Renal pelvis (tissue), 4 donors: ENCODE results near the gene DEAF1. TPM values are rescaled to one million over a fixed set of nuclear protein-coding genes. Genes with fewer than 3 reads are reported as not detected.

Experiments used
- DNase-seq: peaks from one replicate; pipeline ENCODE4 v3.0.0-alpha.2; 2013
- polyA plus RNA-seq, 3 donors: library from polyadenylated mRNA; unstranded; fragments of 120-200 nt; gene quantifications; one replicate each; pipeline ENCODE4 v1.2.1, GENCODE V29; 2013; ENCODE audit not compliant: insufficient read length in 3 of 3

DEAF1 gene
- polyA plus RNA-seq, 3 donors, result 55.3 to 61.9 (median 55.6) TPM

- no peak for DNase-seq
Measured at GRCh38 chr11:626475-627307, 68.3 kb downstream of the DEAF1 start, which contains the start of gene SCT. SCT (minus strand) TSS chr11:627181; CDS start chr11:627143, 38 bp downstream.

GRCh38 chr11:625636-626268 is 69.3 kb downstream of the DEAF1 start:
- no peak for DNase-seq

- no peak for DNase-seq
Measured at GRCh38 chr11:624705-625635, 70.1 kb downstream of the DEAF1 start, which contains the start of gene CDHR5. CDHR5 (minus strand) TSS chr11:624955; CDS start chr11:624902, 53 bp downstream.

GRCh38 chr11:623999-624704 is 70.9 kb downstream of the DEAF1 start:
- no peak for DNase-seq

DNA sequence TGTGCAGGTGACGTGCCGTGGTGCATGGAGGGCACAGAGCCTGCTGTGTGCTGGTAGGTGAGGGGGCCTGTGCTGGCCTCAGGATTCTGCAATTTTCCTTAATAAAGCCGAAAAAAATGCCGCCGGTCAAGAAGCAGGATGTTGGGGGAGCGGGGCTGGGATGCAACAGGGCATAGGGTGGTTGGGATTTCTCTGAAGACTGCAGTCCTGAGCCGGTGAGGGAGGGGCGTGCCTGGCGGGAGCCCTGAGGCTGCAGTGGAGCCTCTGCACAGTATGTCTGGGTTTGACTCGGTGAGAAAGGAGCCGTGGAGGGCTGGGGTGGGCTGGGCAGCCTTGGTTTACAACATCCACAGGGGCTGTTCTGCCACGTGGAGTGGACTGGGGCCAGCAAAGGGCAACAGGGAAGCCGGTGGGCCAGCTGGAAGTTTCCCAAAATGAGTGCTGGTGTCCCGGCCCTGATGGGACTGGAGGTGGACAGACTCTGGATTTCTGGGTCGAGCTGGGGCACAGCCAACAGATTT is 71.6 kb downstream of the DEAF1 start:
- no peak for DNase-seq

GRCh38 chr11:621838-622237 is 73.2 kb downstream of the DEAF1 start:
- DNase-seq, result no peak

DNA sequence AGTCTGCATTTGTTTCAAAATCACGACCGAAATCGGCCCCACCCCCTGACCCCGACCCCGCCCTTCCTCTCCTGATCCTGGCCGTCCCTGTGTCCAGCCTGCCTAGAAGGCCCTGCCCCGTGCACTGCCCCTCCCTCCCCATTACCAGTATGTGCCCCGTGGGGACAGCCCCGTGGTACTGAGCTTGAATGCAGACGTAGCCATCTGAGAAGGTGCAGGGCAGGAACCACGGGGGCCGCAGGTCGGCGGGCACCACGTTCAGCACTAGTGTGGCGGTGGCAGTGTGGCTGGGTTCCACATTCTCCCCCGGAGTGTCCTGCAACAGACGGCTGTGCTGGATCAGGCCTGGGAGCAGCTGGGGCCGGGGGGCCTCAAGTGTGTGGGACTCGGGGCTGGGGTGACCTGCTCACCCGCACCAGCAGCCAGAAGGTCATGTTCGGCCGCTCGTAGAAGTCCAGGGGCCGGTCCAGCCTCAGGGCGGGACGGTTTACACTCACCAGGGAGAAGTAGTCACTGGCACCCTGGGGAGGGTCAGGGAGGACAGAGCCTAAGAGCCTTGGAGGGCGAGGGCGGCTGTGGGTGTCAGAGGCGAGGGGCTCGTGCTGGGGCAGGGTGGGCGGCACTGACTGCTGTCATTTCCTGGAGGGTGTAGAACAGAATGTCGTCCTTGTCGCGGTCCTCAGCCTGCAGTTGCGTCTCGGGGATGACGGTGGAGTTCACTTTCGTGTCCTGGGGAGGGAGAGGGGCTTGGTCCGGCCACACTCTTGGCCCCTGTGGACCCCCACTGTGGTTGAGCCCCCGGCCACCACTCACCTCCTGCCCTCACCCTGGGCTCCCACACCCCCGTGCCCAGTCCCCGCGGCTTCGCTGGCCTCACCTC is 73.8 kb downstream of the DEAF1 start:
- DNase-seq, result no peak

- no peak for DNase-seq
Measured at GRCh38 chr11:620201-620600, 74.8 kb downstream of the DEAF1 start.

- no peak for DNase-seq
Measured at GRCh38 chr11:619628-620050, 75.4 kb downstream of the DEAF1 start.

DNA sequence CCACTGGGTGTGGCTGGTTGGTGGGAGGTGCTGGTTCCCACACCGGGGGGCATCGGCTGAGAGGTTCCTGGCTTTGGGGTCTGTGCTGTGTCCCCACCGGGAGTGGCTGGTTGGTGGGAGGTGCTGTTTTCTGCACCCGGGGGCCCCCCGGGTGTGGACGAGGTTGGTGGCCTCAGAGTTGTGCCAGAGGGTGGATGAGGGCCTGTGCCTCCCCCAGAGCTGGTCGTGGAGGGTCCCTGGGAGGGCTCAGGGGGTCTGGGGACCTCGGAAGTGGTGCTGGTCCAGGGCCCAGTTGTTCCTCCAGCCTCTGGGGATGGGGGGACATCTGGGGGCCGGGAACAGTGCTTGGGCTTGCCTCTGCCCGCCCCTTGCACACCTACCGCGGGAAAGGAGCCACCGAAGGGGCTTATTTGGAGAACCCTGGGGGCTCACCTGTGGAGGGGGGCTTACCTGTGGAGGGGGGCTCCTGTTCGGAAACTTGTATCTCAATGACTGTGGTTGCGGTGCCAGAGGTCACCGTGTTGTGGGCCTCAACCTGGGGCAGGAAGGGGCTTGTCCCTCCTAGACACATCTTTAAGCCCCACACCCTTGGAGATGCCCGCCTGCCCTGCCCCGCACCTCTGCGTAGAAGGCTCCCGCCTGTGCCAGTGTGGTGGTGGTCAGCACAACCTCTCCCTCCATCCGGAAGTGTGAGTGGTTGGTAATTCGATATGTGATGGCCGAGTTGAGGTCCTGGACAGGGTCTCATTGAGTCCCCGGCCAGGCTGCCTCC is 76.0 kb downstream of the DEAF1 start:
- DNase-seq, result no peak

DNA sequence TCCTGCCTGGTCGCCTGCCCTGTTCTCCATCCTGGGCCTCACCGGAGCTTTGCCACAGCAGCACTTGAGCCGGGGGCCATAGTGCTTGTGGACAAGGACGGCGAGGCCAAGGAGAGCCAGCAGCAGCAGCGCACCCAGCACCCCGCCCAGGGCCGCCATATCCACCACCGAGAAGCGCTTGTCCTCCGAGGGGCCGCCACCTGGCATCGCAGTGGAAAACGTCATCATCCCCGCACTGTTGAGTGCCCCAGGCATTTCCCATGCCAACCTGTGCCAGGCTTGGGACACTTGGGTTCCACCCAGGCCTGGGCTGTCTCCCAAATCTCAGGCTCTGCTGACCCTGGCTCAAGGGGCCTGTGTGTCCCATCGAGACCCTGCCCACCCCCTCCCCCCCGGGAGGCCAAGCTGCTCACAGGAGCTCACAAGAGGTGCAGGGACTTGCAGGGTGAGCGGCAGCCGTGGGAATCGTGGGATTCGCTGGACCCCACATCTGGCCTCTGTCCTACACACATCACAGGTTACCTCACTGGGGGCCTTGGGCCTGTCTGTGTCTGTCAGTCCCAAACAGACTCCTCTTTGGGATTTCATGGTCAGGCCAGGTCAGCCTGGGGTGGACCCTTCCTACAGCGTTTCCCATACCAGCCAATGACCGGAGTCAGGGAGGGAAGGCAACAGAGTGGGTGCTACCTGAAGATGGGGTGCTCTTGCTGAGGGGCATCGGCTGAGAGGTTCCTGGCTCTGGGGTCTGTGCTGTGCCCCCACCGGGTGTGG is 76.9 kb downstream of the DEAF1 start:
- no peak for DNase-seq

DNA sequence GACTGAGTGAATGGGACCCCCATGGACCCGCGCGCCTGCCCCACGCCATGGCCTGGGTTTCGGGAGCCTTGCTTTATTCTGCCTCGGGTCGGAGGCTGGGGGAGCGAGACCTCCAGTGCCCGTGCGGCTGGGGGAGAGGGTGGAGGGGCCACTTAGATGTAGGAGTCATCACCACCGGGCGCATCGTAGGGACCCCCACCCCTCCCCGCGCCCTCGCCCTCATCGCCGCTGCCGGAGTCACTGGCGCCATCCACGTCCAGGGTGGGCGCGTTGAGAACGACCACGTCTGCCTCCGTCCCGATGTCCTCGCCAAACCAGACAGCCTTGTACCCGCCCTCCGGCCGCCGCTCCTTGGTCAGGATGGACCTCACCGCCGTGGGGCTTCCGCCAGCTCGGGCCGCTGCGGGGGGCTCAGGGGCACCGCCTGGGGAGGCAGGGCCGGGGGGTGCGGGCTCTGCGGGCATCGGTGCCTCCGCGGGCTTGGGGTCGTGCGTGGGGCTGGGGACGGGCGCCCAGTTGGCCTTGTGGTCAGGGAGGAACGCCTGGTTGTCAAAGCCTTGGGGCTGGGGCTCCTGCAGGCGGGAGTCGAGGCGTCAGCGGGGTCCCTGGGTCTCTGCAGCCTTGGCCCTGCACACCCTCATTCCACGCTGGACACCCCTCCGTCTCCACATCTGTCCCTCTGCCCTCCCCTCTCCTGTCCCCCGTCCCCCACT is 77.7 kb downstream of the DEAF1 start:
- DNase-seq, result no peak

GRCh38 chr11:616320-617198 is 78.5 kb downstream of the DEAF1 start:
- no peak for DNase-seq

DNA sequence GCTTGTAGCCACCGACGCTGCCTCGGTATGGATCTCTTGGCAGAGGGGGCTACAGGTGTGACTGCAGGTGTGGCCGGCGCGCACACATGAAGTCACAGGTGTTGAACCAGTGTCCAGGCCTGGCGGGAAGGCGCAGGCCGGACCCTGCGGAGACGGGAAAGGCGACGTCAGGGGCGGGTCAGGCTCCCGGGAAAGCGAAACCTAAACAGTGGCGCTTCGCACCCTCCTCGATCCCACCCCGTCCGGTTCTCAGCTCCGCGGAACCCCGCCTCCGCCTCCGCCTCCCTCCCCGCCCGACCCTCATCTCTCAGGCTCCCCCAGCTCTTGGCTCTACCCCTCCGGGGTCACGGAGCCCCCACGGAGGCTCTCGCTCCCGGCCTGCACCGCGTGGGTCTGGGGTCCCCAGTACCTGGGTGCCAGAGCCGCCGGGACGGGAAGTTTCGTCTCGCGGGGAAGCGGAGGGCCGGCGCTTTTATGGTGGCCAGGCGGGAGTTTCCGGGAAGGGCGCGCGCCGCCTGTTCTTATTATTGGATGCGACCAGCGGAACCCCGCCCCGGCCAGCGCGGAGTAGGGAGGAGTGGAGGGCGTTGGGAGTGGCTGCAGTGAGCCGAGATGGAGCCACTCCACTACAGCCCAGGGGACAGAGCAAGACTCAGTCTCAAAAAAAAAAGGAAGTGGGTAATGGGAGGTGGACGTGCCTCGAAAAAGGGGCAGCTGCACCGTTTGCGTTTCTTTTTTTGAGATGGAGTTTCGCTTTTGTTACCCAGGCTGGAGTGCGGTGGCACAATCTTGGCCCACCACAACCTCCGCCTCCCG is 79.3 kb downstream of the DEAF1 start, which contains the start of gene IRF7:
Gene IRF7 (minus strand): TSS at position 447 of the 816 bp plus-strand sequence. CDS start 586 bp downstream, outside the sequence.
- DNase-seq, result peak; percentile 94

DNA sequence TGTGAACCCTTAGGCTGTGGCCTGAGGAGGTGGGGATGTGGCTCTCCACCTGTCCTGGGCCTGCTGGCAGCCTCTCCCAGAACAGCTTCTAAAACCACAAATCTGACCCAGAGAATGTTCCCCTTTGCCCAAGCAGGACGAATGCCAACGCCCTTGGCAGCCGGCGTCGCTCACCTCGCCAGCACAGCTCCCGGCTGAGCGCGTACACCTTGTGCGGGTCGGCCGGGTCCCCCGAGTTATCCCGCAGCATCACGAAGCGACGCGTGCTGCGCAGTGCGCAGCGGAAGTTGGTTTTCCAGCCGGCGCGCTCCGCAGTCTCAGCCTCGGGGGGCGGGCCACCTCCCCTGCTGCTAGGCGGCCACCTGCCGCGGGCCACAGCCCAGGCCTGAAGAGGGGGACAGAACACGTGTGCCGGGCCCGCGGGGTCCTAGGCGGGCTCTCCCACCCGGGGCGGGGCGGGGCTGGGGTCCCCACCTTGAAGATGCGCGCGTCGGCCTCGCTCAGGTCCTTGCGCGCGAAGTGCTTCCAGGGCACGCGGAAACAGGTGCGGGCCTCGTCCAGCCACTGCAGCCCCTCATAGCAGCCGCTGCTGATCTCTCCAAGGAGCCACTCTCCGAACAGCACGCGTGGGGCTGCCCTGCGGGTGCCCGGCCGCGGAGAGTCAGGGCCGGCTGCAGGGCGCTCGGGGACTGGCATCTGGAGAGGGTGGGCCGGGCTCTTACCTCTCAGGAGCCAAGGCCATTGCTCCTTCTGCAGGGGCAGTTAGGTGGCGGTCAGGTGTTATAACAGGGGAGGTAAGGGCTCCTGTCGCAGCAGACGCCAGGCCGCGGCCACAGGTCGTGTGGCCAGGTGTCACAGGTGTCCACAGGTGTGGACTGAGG is 80.2 kb downstream of the DEAF1 start:
- no peak for DNase-seq
